KBM-7 (cell line): ENCODE measurements around the gene CNTN2.
A peak's percentile ranks its signal among the peaks of the same experiment; 100 is the strongest.

Source experiments
- DNase-seq: peaks from one replicate; pipeline ENCODE4 v3.0.0-alpha.2; 2015
- in situ Hi-C: fragments of 300-500 bp; cut with MboI; formaldehyde crosslinking; loops from 2 replicates; pipeline ENCODE4 v1.14.3; 2020; ENCODE audit warnings: low sequenced_read_pairs, low pct_unique_long_range_greater_than_20kb, mixed read lengths

Gene CNTN2

GRCh38 chr1:205068001-205068400 is 25.0 kb downstream of the CNTN2 start:
- DNase-seq: no peak
- in situ Hi-C loops: loop anchor here (10.0 to 25.0 kb wide), 2 partner anchors 57 to 256 kb away; partner anchors contain the start of gene RBBP5

DNA sequence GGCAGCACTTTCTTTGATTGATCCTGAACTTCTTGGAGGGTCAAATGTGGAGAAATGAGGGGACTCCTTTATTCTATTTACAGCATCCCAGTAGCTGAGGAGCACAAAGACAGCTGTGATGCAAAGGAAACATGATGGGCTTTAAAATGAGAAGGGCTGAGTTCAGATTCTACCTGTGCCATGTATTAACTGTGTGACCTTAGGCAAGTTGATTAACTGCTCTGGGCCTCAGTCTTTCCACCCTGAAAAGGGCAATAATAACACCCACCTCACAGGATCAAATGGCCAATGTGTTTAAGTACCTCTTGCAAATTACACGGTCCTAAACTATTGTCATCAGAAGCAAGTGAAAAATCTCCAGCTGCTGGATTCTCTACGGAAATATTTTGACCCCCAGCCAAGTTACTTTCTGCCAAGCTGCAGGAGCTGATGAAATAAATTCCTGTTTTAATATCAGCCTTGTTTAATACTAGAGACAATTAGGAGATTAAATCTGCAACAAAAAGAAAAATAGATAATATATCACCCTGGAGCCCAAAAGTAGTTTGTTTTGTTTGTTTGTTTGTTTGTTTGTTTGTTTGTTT is 25.5 kb downstream of the CNTN2 start:
- in situ Hi-C loops: loop anchor here (10.0 to 25.0 kb wide), 2 partner anchors 56 to 256 kb away; partner anchors contain the start of gene RBBP5

GRCh38 chr1:205069371-205070125 is 26.5 kb downstream of the CNTN2 start:
- in situ Hi-C loops: loop anchor here (10.0 to 25.0 kb wide), 2 partner anchors 55 to 257 kb away; partner anchors contain the start of gene RBBP5
- DNase-seq: no peak

More for the DNA sequence above, 25.5 kb downstream of the CNTN2 start:
- no peak for DNase-seq

DNA sequence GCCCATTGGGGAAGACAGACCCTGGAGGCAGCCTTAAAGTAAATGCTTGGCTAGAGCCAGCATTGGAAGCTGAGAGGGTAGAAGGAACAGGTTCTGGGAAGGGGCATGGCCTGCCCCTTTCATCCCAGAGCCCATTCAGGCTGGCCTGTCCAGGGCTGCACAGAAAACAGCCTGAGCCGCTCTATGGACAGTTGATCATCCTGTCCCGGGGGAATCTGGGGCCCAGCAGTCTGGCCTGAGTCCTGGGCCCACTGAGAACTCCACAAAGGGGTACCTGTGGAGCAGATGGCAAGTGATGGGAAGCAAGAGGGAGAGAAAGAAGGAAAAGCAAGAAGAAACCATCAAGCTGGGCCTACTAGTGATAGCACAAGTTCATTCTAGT is 28.0 kb downstream of the CNTN2 start:
- in situ Hi-C loops: loop anchor here (25.0 kb wide), 1 partner anchor 259 kb away; no protein-coding TSS in a partner anchor
- DNase-seq: no peak

- in situ Hi-C loops: loop anchor here (25.0 kb wide), 1 partner anchor 260 kb away; no protein-coding TSS in a partner anchor
- DNase-seq: no peak
These were observed 28.8 kb downstream of the CNTN2 start for GRCh38 chr1:205071801-205072200.

DNA sequence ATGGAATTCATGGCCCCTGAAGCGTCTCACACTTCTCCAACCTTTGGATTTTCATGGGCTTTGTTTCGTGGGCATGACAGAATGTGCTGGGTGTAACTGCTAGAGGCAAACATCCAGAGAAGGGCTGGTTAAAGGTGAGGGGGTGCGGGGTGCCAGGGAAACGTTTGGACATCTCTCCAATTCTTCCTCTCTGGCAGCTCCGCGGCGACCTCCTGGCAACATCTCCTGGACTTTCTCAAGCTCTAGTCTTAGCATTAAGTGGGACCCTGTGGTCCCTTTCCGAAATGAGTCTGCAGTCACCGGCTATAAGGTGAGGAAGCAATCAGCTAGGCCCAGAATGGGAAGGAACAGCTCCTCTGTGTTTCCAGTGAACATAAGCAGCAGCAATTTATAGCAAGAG is 29.3 kb downstream of the CNTN2 start:
- no peak for DNase-seq
- in situ Hi-C loops: loop anchor here (25.0 kb wide), 1 partner anchor 260 kb away; no protein-coding TSS in a partner anchor

- in situ Hi-C loops: loop anchor here (25.0 kb wide), 1 partner anchor 261 kb away; no protein-coding TSS in a partner anchor
These were observed 29.9 kb downstream of the CNTN2 start for GRCh38 chr1:205072881-205073280.

GRCh38 chr1:205073511-205073910 is 30.5 kb downstream of the CNTN2 start:
- DNase-seq: no peak
- in situ Hi-C loops: loop anchor here (25.0 kb wide), 1 partner anchor 261 kb away; no protein-coding TSS in a partner anchor

More at GRCh38 chr1:205072881-205073280, 29.9 kb downstream of the CNTN2 start:
- DNase-seq: no peak

DNA sequence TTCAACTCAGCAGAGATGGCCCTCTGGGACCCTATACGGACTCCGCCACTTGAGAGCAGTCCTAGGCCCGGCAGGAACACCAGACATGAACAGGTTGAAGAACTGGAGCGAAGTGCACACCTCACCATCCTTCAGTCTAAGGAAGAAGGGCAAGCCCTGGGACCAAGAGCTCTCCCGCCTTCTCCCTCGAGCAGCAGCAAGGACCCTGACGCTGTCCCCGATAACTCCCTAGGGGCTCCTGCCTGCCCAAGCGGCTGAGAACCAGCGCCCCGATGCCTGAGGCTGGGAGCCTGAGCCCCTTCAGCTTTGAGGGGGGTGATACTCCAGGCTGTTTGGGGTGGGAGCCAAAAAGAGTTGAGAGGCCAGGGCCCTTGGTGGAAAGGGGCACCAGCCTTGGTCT is 31.1 kb downstream of the CNTN2 start:
- no peak for DNase-seq
- in situ Hi-C loops: loop anchor here (25.0 kb wide), 1 partner anchor 262 kb away; no protein-coding TSS in a partner anchor

DNA sequence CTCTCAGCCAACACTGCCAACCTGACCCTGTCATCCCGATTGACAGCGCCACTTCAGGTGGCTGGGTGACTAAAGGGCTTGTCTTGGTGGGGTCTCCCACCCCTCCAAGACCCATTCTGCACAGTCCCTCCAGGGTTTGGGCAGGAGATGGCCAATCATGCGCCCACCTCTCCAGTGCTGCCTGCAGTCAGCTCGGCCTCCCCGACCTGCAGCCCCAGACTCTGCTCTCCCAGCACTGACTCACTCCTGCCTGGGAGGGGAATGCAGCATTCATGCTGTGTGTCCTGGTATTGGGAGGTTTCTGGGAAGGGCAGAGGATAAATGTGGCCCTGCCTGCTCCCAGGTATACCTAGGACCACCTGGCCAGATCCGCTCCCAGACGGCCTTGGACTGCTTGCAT is 31.5 kb downstream of the CNTN2 start:
- in situ Hi-C loops: loop anchor here (25.0 kb wide), 1 partner anchor 262 kb away; no protein-coding TSS in a partner anchor
- DNase-seq: no peak

- no peak for DNase-seq
- in situ Hi-C loops: no loop called here
These were observed 32.7 kb downstream of the CNTN2 start for GRCh38 chr1:205075642-205076155.

DNA sequence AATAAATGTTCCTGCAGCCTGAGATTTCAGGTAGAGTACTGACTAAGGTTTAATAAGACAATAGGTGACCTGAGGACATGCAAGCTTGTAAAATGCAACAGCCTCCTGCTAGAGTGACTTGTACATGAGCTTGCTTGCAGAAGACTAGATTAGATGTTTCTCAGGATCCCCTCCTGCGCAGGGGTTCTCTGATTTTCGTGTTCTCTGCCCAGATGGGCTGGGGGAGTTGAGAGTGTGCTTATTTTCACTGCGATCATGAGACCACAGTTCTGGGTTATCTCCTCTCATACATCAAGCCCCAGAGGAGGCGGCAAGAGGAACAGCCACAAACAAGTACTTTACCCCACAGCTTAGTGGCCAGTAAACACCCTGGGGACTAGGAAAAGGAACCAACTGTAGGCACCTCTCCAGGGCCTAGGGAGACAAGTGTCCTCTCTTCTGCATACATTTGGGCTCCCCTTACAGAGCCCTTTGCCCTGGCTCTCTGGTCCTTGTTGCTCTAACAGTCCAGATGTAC is 33.3 kb downstream of the CNTN2 start:
- in situ Hi-C loops: no loop called here
- DNase-seq: peak; percentile 26

- DNase-seq: no peak
- in situ Hi-C loops: no loop called here
These were observed 34.3 kb downstream of the CNTN2 start for GRCh38 chr1:205077158-205077933.

DNA sequence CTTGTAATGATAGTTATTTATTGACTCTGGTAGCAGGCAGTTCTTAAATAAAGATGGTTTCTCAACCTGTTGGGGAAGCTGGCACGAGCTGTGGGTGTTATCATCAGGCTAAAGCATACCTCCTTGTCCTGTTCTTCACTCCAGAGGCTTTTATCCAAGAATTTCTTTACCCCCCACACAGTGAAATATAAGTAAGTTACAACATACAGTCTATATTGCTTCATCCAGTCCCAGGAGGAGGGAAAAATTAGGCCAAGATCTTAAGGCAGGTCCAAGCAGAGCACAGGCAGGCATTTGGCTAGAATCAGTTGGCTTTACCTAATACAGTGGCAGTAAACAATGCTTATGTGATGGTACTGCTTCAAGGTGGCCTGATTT is 34.9 kb downstream of the CNTN2 start:
- in situ Hi-C loops: no loop called here
- DNase-seq: no peak

DNA sequence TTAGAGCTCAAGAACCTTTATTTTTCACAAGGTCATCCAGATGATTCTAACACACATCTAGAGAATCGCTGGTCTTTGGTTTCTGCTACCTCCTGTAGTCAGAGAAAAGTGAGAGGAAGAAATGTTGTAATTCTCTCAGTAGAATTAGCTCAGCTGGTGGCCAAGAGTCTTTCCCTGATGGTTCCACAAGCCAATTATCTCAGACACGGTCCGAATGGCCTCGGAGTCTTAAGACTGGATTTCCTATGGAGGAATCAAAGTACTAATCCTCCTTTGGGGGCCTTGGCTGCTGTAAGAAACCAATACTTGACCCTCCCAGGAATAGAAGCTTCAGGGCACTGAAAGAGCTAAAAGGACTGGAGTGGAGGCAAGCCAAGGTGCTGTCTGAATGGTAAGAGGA is 39.4 kb downstream of the CNTN2 start:
- no peak for DNase-seq
- in situ Hi-C loops: no loop called here

GRCh38 chr1:205084360-205084759 is 41.3 kb downstream of the CNTN2 start, which contains the start of gene TMEM81:
TSS of gene TMEM81 (minus strand) at chr1:205084460. CDS start at chr1:205084320, 140 bp downstream.
- no peak for DNase-seq
- in situ Hi-C loops: no loop called here

GRCh38 chr1:205088341-205088740 is 45.3 kb downstream of the CNTN2 start:
- in situ Hi-C loops: no loop called here

DNA sequence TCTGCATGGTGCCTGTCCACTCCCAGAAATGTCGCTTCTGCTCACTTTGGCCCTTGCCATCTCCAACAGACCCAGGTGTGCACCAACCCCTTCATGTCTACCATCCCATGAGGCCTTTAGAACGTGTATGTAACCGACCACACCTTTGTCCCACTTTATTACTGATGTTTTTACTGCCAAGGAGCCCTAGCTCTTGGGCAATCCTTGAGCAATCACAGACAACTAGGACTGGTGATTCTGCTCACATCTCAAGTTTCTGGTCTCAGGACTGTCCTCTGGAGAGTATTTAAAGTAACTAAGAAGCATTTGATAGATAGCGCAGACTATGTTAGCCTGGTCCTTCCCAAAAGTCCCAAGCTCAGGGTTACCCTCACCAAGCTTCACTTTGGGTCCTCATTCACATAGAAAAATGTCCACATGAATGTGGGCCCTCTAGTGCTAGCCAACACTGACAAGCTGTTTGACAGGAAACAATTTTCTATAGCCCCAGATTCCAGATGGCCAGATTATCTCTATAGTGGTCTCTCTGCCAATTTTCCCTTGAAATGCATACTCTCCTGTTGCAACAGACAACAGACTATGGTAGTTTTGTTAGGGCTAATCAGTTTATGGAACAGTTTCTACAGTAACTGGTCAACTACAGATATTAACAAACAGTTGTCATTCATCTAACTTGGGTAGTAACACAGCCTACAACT is 48.2 kb downstream of the CNTN2 start:
- DNase-seq: no peak
- in situ Hi-C loops: no loop called here

More at GRCh38 chr1:205088341-205088740, 45.3 kb downstream of the CNTN2 start:
- no peak for DNase-seq
